PC-3 (cell line): ENCODE measurements around the gene ZFP36L2. TPM values are rescaled to one million over a fixed set of nuclear protein-coding genes. Genes with fewer than 3 reads are reported as not detected.

Experiments used
- ATAC-seq: fragments of 200-7000 bp; cut with Tn5 transposase; 2 replicates; pipeline ENCODE4 v1.9.1; 2020; ENCODE audit warnings: mild to moderate bottlenecking, moderate library complexity
- BruUV-seq: library from RNA; stranded (reverse); fragments of 400-500 nt; replicated peaks from 2 replicates; lab custom pipeline; 2021; lab: Mats Ljungman, UMichigan
- CTCF ChIA-PET: fragments of 300-600 bp; sonication (Branson Sonifier 250); formaldehyde crosslinking; loops from one replicate; lab custom pipeline; 2022; ENCODE audit warnings: antibody characterized with exemption; lab: Charles Lee
- POLR2A ChIA-PET: fragments of 300-600 bp; sonication (Branson Sonifier 250); formaldehyde crosslinking; loops from one replicate; lab custom pipeline; 2022; ENCODE audit warnings: antibody characterized with exemption; ENCODE audit not compliant: unreplicated experiment; lab: Charles Lee
- DNase-seq: peaks from one replicate; pipeline ENCODE4 v3.0.0-alpha.2; 2015
- H2AFZ ChIP-seq: fragments of 300-600 bp; sonication (generic); 2 replicates; pipeline ENCODE4 v1.6.0; 2016; ENCODE audit warnings: antibody characterized with exemption, low read length
- H3F3A ChIP-seq: fragments of 300-600 bp; sonication (generic); one replicate; pipeline ENCODE4 v1.6.0; 2017; ENCODE audit warnings: antibody characterized with exemption, low read length, control low read depth, mild to moderate bottlenecking; ENCODE audit not compliant: unreplicated experiment
- H3K27ac ChIP-seq: fragments of 300-600 bp; sonication (generic); 2 replicates; pipeline ENCODE4 v1.5.1; 2016; ENCODE audit warnings: mild to moderate bottlenecking, low read length
- H3K27me3 ChIP-seq: fragments of 300-600 bp; sonication (generic); 2 replicates; pipeline ENCODE4 v1.6.1; 2016; ENCODE audit warnings: low read length, mixed read lengths
- H3K36me3 ChIP-seq: fragments of 300-600 bp; sonication (generic); 2 replicates; pipeline ENCODE4 v1.6.1; 2016; ENCODE audit warnings: low read depth, mixed run types, low read length, mixed read lengths
- H3K4me1 ChIP-seq: fragments of 300-600 bp; sonication (generic); 2 replicates; pipeline ENCODE4 v1.5.1; 2016; ENCODE audit warnings: low read length; ENCODE audit not compliant: insufficient read depth
- H3K4me2 ChIP-seq: fragments of 300-600 bp; sonication (generic); 2 replicates; pipeline ENCODE4 v1.6.0; 2016; ENCODE audit warnings: low read length
- H3K4me3 ChIP-seq: fragments of 300-600 bp; sonication (generic); 2 replicates; pipeline ENCODE4 v1.5.1; 2016; ENCODE audit warnings: mild to moderate bottlenecking, low read length, mixed read lengths
- H3K79me2 ChIP-seq: fragments of 300-600 bp; sonication (generic); 2 replicates; pipeline ENCODE4 v1.6.1; 2017; ENCODE audit warnings: low read length, mixed read lengths
- H3K9ac ChIP-seq: fragments of 300-600 bp; sonication (generic); 2 replicates; pipeline ENCODE4 v1.6.0; 2016; ENCODE audit warnings: mild to moderate bottlenecking, low read length
- H3K9me2 ChIP-seq: fragments of 300-600 bp; sonication (generic); replicated peaks from 2 replicates; pipeline ENCODE4 v1.6.1; 2016; ENCODE audit warnings: mixed run types, low read length, mixed read lengths
- H3K9me3 ChIP-seq: fragments of 300-600 bp; sonication (generic); 2 replicates; pipeline ENCODE4 v1.6.1; 2016; ENCODE audit warnings: low read length, mixed read lengths
- H4K20me1 ChIP-seq: fragments of 300-600 bp; sonication (generic); 2 replicates; pipeline ENCODE4 v1.6.1; 2016; ENCODE audit warnings: low read length, mixed read lengths
- CTCF ChIP-seq: fragments of 300-600 bp; sonication (generic); conservative IDR thresholded peaks from 2 replicates; pipeline ENCODE4 v1.5.1; 2017; ENCODE audit warnings: antibody characterized with exemption, low read depth, mild to moderate bottlenecking, low read length
- EZH2 ChIP-seq: fragments of 300-600 bp; sonication (generic); IDR thresholded peaks from one replicate; pipeline ENCODE4 v1.6.1; 2017; ENCODE audit warnings: antibody characterized with exemption, mild to moderate bottlenecking, low read length; ENCODE audit not compliant: unreplicated experiment
- EZH2phosphoT487 ChIP-seq: fragments of 300-600 bp; sonication (generic); IDR thresholded peaks from 2 replicates; pipeline ENCODE4 v1.6.1; 2018; ENCODE audit warnings: mild to moderate bottlenecking, antibody characterized with exemption, low read length, borderline replicate concordance
- intact Hi-C: fragments of 100-400 bp; cut with micrococcal nuclease; formaldehyde crosslinking; loops from 2 replicates; pipeline ENCODE4 v1.9.0; 2023
- total RNA-seq: library from RNA; depleted of rRNA; stranded (reverse); fragments of >200 nt; gene quantifications from 2 replicates; pipeline ENCODE4 v1.2.3, GENCODE V29; 2014

ZFP36L2 gene
- total RNA-seq, 1 experiment from 2014 or later = 14.8 TPM

DNA sequence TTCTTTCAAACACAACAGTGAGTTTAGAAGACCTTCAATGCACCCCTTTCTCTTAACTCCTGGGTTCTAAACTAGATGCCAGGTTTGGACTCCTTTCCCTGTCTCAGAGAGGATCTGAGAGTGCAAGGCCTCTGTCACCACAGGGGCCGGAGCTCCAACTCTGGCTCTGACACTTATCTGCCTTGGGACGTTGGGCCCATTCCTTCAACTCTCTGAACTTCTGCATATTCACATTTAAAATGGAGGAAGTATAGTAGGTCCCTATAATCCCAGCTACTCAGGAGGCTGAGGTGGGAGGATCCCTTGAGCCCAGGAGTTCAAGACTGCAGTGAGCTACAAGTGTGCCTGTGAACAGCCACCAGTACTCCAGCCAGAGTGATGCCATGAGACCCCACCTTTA, 44.1 kb upstream of the ZFP36L2 start:
- Histone ChIP-seq H3K9me3 (no peaks in the 10 kb centered on the region), H3K4me1 (no peaks in the 10 kb centered on the region), H3K79me2 (no peaks in the 10 kb centered on the region), H3K9ac (no peak overlapping the region), H3K27ac (no peak overlapping the region), H3K4me2 (no peak overlapping the region), H3F3A (no peaks in the 10 kb centered on the region), H3K9me2 (no peaks in the 10 kb centered on the region), H2AFZ (no peak overlapping the region), H4K20me1 (no peaks in the 10 kb centered on the region), H3K27me3 (no peaks in the 10 kb centered on the region), H3K4me3 (no peak overlapping the region), H3K36me3 (no peaks in the 10 kb centered on the region)
- DNase-seq (no peak), ATAC-seq (no peak)
- intact Hi-C loops = no loop called here
- CTCF ChIA-PET = no interaction called here
- POLR2A ChIA-PET = no interaction called here
- TF ChIP-seq EZH2phosphoT487 (no peak), CTCF (no peak), EZH2 (no peak)
- BruUV-seq = no TSS peak

- CTCF ChIA-PET = no interaction called here
- TF ChIP-seq CTCF (no peak), EZH2phosphoT487 (no peak), EZH2 (no peak)
- Histone ChIP-seq H3K27ac (no peak overlapping the region), H2AFZ (no peak overlapping the region), H3K27me3 (no peaks in the 10 kb centered on the region), H3K79me2 (no peaks in the 10 kb centered on the region), H3K36me3 (no peaks in the 10 kb centered on the region), H3F3A (no peaks in the 10 kb centered on the region), H4K20me1 (no peaks in the 10 kb centered on the region), H3K4me3 (no peak overlapping the region), H3K4me2 (no peak overlapping the region), H3K9me3 (no peaks in the 10 kb centered on the region), H3K9ac (no peak overlapping the region), H3K4me1 (no peaks in the 10 kb centered on the region), H3K9me2 (no peaks in the 10 kb centered on the region)
- intact Hi-C loops = no loop called here
- ATAC-seq (no peak), DNase-seq (no peak)
- BruUV-seq = no TSS peak
- POLR2A ChIA-PET = no interaction called here
Measured at GRCh38 chr2:43269706-43270105, 43.3 kb upstream of the ZFP36L2 start.

DNA sequence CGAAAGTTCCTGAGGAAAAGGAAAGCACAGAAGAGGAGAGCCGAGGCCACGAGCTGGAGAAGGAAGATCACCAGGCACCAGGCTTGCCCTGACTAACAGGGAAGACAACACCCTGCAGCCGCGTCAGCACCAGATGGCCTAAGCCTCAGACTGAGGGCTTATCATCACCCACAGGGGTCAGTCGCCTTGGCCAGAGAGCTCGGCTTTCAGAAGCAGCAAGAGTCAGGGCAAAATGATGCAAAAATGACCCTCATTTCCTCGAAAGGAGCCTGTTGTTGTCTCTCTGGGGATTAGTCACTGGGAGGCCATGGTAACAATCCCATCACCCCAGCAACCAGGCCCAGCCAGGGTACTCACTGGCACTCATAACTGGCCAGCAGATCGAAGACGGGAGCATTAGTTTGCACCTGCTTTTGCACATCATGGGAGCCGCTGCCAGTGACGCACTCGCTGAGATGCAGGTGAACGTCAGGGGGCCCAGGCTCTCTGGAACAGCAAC, 42.7 kb upstream of the ZFP36L2 start:
- intact Hi-C loops = no loop called here

More for the DNA sequence above, 42.7 kb upstream of the ZFP36L2 start:
- Histone ChIP-seq H3K4me3 (no peak overlapping the region), H3K9me2 (no peaks in the 10 kb centered on the region), H3K4me2 (no peak overlapping the region), H3K79me2 (no peaks in the 10 kb centered on the region), H3K9ac (no peak overlapping the region), H4K20me1 (no peaks in the 10 kb centered on the region), H3K4me1 (no peaks in the 10 kb centered on the region), H3K36me3 (no peaks in the 10 kb centered on the region), H3K9me3 (no peaks in the 10 kb centered on the region), H3K27ac (no peak overlapping the region), H3F3A (no peaks in the 10 kb centered on the region), H2AFZ (no peak overlapping the region), H3K27me3 (no peaks in the 10 kb centered on the region)
- no peak for ATAC-seq
- TF ChIP-seq CTCF = no peak
- TF ChIP-seq EZH2phosphoT487 = no peak
- TF ChIP-seq EZH2 = no peak
- BruUV-seq = no TSS peak
- ChIA-PET CTCF (no interaction called here), POLR2A (no interaction called here)
- no peak for DNase-seq
